CD4-positive, alpha-beta T cell treated with Interleukin-6 for 4 hours (primary cell): ENCODE data around the gene SLC4A1AP.

Experiments
- DNase-seq: peaks from one replicate; pipeline ENCODE4 v3.0.0-alpha.2; 2020; ENCODE audit warnings: mixed read lengths

Gene SLC4A1AP

DNA sequence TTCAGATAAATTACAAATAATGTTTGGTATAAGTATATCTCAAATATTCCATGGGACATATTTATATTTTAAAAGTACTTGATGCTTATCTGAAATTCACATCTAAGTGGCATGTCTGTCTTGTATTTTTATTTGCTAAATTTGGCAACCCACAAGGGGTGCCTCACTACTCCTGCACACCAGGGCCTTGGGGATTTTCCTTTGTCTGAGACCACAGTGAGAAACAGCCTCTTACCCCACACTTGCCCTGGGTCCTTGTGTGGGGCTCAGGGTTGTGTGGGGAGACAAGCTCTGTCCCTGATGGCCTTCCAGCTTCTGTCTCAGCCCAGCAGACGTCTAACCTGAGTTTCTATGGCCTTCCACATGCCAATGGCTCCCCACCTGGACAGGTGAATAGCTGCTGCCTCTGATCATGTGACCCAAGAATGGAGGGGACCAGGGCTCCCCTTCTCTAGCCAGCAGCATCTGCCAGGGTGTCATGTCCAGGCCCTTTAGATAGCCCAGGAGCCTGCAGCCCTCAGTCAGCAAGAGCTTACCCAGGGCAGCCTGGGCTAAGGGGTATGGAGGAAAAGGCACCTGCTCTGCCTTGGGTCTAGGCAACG lies 58.3 kb downstream of the SLC4A1AP start:
- no peak for DNase-seq

- DNase-seq: peak; percentile 43
Measured at GRCh38 chr2:27723372-27724144, 59.9 kb downstream of the SLC4A1AP start.

DNA sequence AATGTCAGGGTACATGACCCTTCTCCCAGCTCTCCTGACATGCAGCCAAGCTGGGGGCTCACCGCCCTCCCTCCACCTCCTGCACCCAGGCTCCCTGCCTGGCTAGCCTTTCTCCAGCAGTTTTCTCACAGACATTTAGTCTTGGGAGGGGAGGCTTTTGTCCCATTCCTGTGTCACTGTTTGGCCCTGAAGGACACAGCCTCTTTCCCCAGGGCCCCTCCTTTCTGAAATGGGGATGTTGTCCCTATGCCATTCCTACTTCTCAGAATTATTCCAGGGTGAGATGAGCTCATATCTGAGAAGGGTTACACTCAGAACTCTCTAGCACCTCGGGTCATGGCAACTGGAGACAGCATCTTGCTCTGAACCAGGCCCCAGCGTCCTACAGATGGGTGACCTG lies 60.5 kb downstream of the SLC4A1AP start:
- no peak for DNase-seq

DNA sequence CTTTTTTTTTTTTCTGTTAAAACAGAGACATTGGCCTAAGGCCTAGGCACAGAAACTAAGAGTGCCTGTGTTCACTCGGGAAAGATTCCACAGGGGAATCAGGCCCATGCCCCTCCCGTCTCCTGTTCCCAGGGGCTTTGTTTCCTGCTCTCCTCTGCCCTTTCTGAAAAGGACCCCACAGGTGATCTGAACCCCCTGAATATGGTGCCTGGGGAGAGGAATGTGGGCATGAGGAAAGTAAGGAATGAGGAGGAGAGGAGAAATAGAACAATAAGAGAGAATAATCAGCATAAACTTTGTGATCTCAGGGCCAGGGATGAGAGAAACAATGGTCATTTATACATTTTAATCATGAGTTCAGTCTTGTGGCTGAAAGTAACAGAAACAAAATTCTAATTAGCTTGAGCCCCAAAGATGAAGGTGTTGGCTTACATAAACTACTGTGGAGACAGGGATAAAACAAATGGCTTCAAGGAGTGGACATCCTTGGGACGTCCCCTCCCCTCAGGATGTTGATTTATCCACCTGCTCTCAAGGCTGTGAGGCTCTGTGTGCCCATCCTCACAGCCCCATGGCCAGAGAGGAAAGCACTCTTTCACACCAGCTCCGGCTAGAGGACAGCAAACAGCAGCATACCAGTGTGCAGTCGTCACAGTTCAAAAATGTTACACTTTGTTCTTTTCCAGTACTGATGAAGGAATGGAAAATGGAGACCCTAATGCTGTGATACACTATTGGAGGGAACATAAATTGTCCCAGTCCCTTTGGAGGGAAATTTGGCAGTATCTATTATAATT lies 61.4 kb downstream of the SLC4A1AP start:
- no peak for DNase-seq

DNA sequence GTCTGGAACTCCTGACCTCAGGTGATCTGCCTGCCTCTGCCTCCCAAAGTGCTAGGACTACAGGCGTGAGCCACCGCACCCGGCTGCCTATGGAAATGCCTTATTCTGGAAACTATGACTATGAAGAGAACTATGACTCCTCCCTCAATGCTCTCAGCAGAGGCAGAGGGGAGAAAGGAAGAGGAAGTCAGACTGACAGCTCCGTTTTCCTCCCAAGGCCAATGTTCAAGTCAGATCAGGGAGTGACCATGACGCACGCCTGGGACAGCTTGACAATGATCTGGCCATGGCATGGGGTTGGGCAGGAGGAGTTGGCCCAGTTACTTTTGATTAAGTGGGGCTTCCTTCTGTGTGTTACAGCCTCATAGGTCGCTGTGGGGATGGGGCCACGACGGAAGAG lies 63.6 kb downstream of the SLC4A1AP start:
- no peak for DNase-seq

DNA sequence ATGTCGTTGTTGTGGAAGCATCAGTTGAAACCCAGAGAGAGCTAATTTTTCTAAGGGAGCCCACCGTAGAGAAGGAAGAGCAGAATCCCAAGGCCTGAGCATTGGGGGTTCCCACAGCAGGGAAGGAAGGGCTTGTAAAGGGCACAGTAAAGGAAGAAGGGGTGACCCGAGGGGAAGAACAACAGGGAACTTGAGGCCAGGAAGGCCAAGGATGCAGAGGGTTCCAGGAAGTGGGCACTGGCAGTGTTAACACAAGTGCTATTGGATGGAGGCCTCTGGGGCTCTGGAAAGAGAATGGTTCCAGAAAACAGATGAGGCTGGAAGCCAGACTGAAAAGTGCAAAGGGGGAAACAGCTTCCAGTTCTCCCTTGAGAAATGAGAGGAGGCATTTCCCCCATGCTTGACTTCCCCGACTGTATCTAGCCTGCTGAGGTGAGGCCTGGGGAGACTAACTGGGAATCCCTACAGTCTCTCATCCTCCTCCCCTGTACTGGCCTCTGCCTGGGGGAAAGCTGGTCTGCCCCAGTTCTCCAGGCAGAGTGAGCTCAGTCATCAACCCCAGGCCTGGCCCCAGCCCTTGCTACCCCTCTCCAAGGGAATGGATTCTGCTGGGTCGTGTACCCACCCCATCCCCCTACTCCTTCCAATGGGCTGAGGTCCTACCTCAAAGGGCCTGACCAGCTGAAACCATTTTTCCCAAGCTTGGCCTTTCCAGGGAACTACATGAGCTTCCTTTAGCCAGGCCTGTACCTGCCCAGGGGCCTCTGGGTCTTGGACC lies 64.6 kb downstream of the SLC4A1AP start:
- no peak for DNase-seq

- no peak for DNase-seq
Measured at GRCh38 chr2:27729198-27729597, 65.5 kb downstream of the SLC4A1AP start.

- DNase-seq: no peak
Measured at GRCh38 chr2:27729614-27730013, 65.9 kb downstream of the SLC4A1AP start.

DNA sequence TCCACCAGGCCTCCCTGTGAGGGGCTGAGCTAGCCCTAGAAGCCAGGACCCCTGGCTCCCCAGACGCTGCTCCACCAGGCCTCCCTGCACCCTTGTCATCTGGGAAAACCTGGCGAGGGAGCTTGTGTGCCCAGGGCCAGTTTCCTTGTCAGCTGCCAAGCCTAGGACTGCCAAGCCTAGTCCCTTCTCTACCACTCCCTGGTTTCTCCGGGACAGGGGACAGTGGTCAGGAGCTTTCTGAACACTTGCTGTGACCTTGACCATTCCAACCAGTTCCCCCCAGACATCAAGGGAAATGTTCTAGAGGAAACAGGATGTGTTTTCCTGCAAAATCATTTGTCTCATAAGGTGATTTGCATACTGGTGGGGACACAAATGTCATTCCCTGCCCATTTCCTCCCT lies 66.6 kb downstream of the SLC4A1AP start:
- DNase-seq: no peak

DNA sequence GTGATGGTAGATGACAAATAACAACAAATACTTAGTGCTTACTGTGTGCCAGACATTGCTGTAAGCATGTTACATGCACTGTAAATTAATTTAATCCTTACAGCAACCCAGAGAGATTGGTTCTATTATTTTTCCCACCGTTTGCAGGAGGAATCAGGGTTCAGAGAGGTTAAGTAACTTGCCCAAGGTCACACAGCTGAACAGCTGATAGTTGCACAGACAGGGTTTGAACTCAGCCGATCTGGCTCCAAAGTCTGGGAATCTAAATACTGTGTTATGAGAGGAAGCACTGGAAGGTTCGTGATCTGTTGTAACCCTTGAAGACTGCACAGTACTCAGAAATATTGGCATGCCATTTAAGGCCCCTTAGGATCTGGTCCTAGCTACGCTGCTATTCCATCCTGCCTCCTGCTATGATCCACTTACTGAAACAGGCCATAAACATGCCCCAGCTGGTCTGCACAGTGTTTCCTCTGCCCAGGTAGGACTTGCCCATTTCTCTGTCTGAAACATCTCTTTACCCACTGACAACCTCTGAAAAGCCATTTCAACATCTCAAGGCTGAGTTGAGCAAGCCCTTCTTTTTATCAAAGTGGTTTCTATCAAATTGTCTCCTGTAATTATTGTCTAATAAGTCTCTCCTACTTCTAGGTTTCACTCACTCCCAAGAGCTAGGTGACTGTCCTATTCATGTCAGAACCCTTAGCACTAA lies 67.4 kb downstream of the SLC4A1AP start:
- DNase-seq: no peak

DNA sequence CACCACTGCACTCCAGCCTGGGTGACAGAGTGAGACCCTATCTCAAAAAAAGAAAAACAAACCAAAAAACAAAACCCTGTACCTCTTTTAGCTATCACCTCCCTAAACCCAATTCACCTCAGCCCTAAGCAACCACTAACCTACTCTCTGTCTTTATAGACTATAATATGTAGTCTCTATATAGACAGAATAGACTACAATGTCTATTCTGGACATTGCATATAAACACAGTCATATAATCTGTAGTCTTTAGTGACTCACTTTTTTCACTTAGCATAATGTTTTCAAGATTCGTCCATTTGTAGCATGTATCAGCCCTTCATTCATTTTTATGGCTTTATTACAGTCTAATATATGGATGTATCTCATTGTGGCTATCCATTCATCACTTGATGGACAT lies 70.6 kb downstream of the SLC4A1AP start:
- no peak for DNase-seq

DNA sequence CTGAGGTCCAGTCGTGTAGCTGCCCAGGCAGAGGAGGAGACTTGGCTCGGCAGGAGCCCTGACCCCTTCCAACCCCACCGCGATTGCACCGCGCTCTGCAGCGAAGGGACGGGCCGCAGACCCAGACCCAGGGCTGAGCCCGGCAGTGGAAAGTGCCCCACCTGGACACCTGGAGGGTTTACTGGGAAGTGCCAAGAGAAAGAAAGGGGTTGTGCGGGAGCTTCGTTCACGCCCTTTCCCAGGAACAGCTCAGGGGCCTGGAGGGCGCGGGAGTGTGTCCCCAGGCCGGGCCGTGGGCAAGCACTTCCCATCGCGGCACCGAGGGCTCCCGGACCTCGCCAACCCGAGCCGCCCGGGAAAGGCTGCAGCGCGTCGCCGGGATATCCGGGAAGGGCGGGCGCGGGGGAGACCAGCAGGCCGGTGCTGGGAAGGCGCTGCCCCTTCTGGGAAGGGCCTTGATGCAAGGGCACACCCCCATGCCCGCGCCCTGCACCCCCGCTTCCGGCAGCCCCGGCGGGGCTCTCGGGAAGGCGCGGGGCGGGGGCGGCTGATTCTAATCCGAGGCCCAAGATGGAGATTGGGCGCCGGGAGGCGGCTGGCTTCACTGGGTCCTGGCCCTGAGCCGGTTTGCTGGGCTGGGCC lies 71.7 kb downstream of the SLC4A1AP start:
- peak; percentile 75 for DNase-seq

GRCh38 chr2:27736031-27736889 lies 72.6 kb downstream of the SLC4A1AP start:
- DNase-seq: no peak

- no peak for DNase-seq
Measured at GRCh38 chr2:27736890-27737204, 73.2 kb downstream of the SLC4A1AP start.

DNA sequence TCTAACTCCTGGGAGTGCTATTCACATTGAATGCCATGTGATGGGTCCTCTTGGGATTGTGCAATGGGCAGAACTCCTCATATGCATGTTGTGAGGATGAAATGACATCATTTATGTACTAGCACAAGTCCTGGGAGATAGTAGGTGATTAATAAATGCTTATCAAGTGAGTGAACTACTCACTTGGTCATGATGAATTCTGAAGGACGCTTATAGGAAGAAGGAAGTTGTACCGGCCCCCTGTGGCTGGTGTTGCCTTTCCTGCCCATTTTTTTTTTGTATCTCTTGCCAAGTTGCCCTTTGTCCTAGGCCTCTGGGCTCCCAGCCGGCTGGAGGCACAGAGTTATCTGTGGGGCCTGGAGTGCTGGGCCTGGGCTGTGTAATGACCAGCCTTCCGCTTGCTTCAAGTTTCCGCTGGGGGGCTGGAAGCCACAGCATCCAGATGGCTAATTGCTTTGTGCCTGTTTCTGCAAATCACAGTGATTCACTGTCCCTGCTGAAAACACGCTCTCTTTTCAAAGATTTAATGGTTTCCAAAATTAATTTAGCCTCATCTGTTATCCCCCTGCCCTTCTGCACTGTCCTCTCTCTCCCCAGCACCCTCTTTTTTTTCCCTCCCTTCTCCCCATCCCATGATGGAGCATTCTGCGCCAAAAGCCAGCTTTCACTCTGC lies 74.1 kb downstream of the SLC4A1AP start:
- DNase-seq: no peak

DNA sequence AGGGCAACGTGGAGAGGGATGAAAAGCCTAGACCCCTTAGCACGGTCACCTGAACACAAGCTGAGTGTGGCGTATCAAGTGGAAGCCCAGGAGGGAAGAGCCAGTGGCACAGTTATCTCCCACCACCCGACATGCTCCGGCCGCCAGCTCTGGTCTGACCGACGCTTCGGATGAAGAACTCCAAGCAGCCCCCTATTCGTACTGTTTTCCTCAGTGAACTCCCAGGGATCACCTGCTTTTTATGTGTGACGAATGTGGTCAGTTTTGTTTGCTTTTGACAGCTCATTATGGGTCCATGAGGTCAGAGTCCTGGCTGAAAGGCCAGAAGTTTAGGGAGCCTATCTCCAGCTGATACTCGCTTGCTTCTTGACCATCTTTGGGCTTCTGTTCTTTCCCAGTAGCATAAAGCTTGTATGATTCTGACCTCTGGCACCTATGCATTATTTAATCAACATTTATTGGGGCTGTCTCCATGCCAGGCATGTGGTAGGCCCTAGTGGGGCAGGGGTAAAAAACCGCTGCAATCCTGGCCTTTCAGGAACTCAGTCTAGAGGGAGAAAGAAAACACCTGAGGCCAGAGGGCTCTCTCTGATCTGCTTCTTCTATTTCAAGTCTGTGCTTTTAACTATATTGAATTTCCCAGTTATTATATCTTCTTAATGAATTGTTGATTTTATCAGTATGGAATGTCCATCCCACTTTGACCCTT lies 74.8 kb downstream of the SLC4A1AP start:
- no peak for DNase-seq

DNA sequence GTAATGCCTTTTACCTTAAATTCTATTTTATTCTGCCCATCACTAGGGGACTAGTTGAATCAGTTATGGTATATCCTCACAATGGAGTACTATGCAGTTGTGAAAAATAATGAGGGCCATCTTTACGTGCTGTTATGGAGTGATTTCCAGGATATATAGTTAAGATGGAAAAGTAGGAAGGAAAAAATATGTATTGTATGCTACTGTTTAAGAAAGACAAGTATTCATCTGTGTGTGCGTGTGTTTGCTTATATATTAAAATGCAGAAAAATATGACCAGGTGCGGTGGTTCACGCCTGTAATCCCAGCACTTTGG lies 75.3 kb downstream of the SLC4A1AP start:
- DNase-seq: no peak

DNA sequence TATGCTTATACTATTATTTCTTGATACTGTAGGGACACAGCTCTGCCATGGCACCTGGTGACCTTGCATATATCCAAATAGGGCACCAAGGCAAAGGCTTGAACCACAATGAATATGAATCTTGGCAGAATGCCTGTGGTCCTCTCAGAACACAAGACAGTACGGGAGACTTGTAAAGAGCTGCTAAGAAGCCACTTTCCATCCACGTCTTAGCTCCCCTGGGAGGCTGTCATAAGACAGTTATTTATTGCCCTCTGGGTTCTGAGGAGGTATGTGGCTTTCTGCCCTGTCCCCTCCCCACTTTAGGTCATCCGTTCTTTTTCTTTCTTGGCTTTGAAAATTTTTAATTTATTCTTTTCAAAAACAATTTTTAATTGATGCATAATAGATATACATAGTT lies 78.0 kb downstream of the SLC4A1AP start:
- no peak for DNase-seq

DNA sequence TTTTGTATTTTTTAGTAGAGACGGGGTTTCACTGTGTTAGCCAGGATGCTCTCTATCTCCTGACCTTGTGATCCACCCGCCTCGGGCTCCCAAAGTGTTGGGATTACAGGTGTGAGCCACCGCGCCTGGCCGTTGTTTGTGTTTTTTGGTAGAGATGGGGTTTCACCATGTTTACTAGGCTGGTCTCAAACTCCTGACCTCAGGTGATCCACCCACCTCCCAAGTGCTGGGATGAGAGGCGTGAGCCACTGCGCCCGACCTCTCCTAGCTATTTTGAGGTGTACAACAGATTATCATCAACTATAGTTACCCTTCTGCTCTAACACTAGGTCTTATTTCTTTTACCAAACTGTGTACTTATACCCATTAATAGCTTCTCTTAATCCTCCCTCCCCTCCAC lies 78.9 kb downstream of the SLC4A1AP start:
- DNase-seq: no peak
